ENCODE results near the gene ANKMY2.

ANKMY2 gene

DNA sequence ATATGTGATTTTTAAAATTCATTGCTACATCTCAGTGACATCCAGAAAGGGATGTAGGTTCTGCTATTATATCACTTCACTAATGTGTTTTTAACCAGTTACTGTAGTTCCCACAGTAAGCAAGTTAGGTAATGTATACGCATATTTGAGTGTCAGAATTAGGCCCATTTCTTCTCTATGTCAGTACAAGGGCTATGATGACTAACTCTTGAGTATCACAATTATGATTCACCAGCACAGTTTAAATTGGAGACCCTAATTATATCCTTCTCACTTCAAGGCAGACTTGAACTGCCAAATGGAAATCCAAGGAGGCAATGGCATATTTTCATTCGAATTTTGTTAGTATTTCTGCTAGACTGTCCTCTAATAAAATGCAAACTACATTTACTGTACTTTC is 24.0 kb upstream of the ANKMY2 start:
- peaks cover 66% of the 10 kb centered on the region for H3K79me2 ChIP-seq (ENCODE audit: insufficient read depth, low read length)
- no peak overlapping the region for H3K4me3 ChIP-seq (ENCODE audit: insufficient read depth, low read length, poor library complexity, severe bottlenecking)

DNA sequence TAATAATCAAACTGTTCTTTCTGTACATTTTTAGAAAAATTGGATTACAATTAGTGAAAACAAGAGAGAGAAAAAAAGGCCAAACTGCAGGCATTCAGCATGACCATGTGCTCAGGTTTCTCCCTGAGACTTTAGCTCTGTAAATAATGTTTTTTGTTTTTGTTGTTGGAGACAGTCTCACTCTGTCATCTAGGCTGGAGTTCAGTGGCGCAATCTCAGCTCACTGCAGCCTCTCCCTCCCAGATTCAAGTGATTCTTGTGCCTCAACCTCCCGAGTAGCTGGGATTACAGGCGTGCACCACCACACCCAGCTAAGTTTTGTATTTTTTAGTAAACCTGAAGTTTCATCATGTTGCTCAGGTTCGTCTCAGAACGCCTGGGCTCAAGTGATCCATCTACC is 23.4 kb upstream of the ANKMY2 start:
- peaks cover 72% of the 10 kb centered on the region for H3K79me2 ChIP-seq (ENCODE audit: insufficient read depth, low read length)
- no peak overlapping the region for H3K4me3 ChIP-seq (ENCODE audit: insufficient read depth, low read length, poor library complexity, severe bottlenecking)
- no peaks in the 10 kb centered on the region for H3F3A ChIP-seq (ENCODE audit: insufficient read depth)
- H3K27me3 ChIP-seq (ENCODE audit: low read length): no peaks in the 10 kb centered on the region
- peaks cover 23% of the 10 kb centered on the region; the same call in 1 of the 2 replicates for H3K36me3 ChIP-seq (ENCODE audit: low read length)
- no peaks in the 10 kb centered on the region for H3K9me2 ChIP-seq (replicated peaks; ENCODE audit: insufficient read depth, low read length)
- no peak overlapping the region for H3K4me2 ChIP-seq (ENCODE audit: low read depth, low read length, poor library complexity, severe bottlenecking)
- no peak overlapping the region for H3K9ac ChIP-seq (ENCODE audit: low read length)
- no peak overlapping the region for H3K27ac ChIP-seq (ENCODE audit: low read depth, low read length)
- H3K9me3 ChIP-seq (ENCODE audit: insufficient read depth, low read length): no peaks in the 10 kb centered on the region
- TF ChIP-seq EZH2phosphoT487 (conservative IDR thresholded peaks at IDR 0.05; ENCODE audit: low read length): no peak
- TF ChIP-seq, protein P1, sequence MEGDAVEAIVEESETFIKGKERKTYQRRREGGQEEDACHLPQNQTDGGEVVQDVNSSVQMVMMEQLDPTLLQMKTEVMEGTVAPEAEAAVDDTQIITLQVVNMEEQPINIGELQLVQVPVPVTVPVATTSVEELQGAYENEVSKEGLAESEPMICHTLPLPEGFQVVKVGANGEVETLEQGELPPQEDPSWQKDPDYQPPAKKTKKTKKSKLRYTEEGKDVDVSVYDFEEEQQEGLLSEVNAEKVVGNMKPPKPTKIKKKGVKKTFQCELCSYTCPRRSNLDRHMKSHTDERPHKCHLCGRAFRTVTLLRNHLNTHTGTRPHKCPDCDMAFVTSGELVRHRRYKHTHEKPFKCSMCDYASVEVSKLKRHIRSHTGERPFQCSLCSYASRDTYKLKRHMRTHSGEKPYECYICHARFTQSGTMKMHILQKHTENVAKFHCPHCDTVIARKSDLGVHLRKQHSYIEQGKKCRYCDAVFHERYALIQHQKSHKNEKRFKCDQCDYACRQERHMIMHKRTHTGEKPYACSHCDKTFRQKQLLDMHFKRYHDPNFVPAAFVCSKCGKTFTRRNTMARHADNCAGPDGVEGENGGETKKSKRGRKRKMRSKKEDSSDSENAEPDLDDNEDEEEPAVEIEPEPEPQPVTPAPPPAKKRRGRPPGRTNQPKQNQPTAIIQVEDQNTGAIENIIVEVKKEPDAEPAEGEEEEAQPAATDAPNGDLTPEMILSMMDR (IDR thresholded peaks at IDR 0.05; ENCODE audit: insufficient read depth, low read length, poor library complexity, severe bottlenecking): no peak
- peaks cover 25% of the 10 kb centered on the region for H4K20me1 ChIP-seq (ENCODE audit: low read depth, low read length)
- no peak overlapping the region for H2AFZ ChIP-seq (ENCODE audit: low read depth, low read length, severe bottlenecking)

More for the DNA sequence above, 24.0 kb upstream of the ANKMY2 start:
- H3K9ac ChIP-seq (ENCODE audit: low read length): no peak overlapping the region
- peaks cover 19% of the 10 kb centered on the region for H4K20me1 ChIP-seq (ENCODE audit: low read depth, low read length)
- H2AFZ ChIP-seq (ENCODE audit: low read depth, low read length, severe bottlenecking): no peak overlapping the region
- TF ChIP-seq, protein P1 (IDR thresholded peaks at IDR 0.05; ENCODE audit: insufficient read depth, low read length, poor library complexity, severe bottlenecking): no peak
- no peak for TF ChIP-seq EZH2phosphoT487 (conservative IDR thresholded peaks at IDR 0.05; ENCODE audit: low read length)
- H3K27me3 ChIP-seq (ENCODE audit: low read length): no peaks in the 10 kb centered on the region
- no peak overlapping the region for H3K4me2 ChIP-seq (ENCODE audit: low read depth, low read length, poor library complexity, severe bottlenecking)
- H3K9me2 ChIP-seq (replicated peaks; ENCODE audit: insufficient read depth, low read length): no peaks in the 10 kb centered on the region
- H3K36me3 ChIP-seq (ENCODE audit: low read length): peaks cover 27% of the 10 kb centered on the region
- no peak overlapping the region for H3K27ac ChIP-seq (ENCODE audit: low read depth, low read length)
- no peaks in the 10 kb centered on the region for H3F3A ChIP-seq (ENCODE audit: insufficient read depth)
- no peaks in the 10 kb centered on the region for H3K9me3 ChIP-seq (ENCODE audit: insufficient read depth, low read length)

DNA sequence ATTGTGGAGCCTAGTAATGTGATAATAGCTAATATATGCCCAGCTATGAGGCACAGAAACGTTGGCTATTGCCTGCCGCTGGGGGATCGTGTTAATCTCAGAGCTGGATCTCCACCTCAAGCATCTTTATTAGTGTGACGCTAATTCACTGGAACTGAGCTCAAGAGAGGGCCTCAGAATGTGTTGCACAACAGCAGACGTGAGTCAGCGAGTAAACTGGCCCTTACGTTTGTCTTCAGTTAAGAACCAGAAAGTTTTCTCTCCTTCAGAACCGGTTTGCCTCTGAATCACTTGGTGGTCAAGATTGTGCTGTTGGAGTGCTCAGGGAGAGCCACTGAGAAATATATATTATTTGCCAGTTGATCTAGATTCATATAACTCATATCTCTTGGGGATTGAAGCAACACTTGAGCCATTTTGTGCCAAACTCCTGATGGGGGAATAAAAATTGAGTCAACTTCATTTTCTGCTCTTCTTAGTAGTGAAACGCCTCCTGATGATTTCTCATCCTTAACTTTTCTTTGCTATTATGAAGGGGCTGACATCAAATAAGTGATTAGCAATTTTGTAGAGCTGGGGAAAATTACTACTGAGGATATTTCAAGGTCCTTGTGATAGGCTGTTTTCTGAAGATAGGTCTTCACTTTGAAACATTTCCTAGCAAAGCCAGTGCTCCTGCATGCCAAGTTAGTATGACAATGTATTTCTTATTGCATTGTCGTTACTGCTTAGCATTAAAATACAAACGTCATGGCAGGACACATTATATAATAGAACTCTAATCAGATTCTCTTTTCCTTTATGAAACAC is 22.7 kb upstream of the ANKMY2 start:
- Histone ChIP-seq H3K9me2 (replicated peaks; ENCODE audit: insufficient read depth, low read length) (no peaks in the 10 kb centered on the region), H3K9ac (ENCODE audit: low read length) (no peak overlapping the region), H2AFZ (ENCODE audit: low read depth, low read length, severe bottlenecking) (no peak overlapping the region), H3F3A (ENCODE audit: insufficient read depth) (no peaks in the 10 kb centered on the region), H3K9me3 (ENCODE audit: insufficient read depth, low read length) (no peaks in the 10 kb centered on the region), H3K27me3 (ENCODE audit: low read length) (no peaks in the 10 kb centered on the region), H3K36me3 (ENCODE audit: low read length) (peaks cover 28% of the 10 kb centered on the region; the same call in 1 of the 2 replicates), H3K79me2 (ENCODE audit: insufficient read depth, low read length) (peaks cover 78% of the 10 kb centered on the region), H3K27ac (ENCODE audit: low read depth, low read length) (no peak overlapping the region), H3K4me2 (ENCODE audit: low read depth, low read length, poor library complexity, severe bottlenecking) (no peak overlapping the region), H3K4me3 (ENCODE audit: insufficient read depth, low read length, poor library complexity, severe bottlenecking) (no peak overlapping the region), H4K20me1 (ENCODE audit: low read depth, low read length) (peaks cover 29% of the 10 kb centered on the region)
- TF ChIP-seq, protein P1 (IDR thresholded peaks at IDR 0.05; ENCODE audit: insufficient read depth, low read length, poor library complexity, severe bottlenecking): no peak
- TF ChIP-seq EZH2phosphoT487 (conservative IDR thresholded peaks at IDR 0.05; ENCODE audit: low read length): no peak
